ENCODE data around the gene ARPC1B.
A peak's percentile ranks its signal among the peaks of the same experiment; 100 is the strongest.

The ARPC1B gene

DNA sequence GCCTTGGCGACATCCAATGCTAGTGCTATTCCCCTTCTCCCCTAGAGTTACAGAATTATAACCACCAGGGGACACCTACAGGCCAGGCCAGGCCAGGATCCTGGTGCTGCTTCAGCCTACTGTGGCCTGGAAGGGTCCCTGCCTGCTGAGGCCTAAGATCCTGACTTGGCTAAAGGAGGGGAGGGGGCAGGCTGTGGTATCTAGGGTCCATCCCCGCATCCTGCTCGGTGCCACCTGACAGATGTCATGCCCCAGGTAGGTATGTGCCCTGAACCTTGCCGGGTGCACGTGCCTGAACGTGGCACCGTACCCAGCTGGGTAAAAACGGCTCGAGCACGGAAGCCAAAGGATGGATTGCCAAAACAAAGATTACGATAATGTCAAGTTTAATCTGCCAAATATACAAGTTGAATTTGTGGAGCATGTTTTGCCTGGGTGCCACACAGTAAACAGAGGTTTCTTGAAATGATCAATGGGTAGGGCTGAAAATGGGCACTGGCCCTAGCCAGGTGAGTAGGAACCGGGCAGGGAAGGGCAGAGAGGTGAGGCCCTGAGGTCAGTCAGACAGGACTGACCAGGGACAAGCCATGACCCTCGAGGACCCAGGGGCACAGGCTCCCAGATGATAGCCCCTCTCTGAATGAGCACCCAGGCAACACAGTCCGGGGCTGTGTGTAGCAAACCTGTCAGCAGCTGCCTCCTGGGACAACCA is 21.2 kb downstream of the ARPC1B start:
- no peak for DNase-seq (ENCODE audit: low spot score)
- Histone ChIP-seq H3K4me1 (ENCODE audit: control insufficient read depth in 2 of 2, insufficient read depth in 1 of 2, low read depth in 1 of 2, low read length in 2 of 2) (peaks cover 0 to 12% of the 10 kb centered on the region in 2 donors), H3K27me3 (ENCODE audit: control insufficient read depth in 3 of 3, insufficient read depth in 3 of 3, low read depth in 1 of 3, low read length in 3 of 3) (no peaks in the 10 kb centered on the region), H3K14ac (ENCODE audit: low read length) (no peak overlapping the region), H3K9me3 (replicated peaks in 1 of 2; ENCODE audit: control insufficient read depth in 2 of 2, insufficient read depth in 1 of 2, low read depth in 1 of 2, low read length in 2 of 2) (no peaks in the 10 kb centered on the region), H3K4me2 (ENCODE audit: insufficient read depth, low read length, poor library complexity, severe bottlenecking) (no peak overlapping the region), H3K9ac (ENCODE audit: low read depth, low read length, poor library complexity) (no peak overlapping the region), H2BK12ac (ENCODE audit: low read length) (no peak overlapping the region), H3K27ac (replicated peaks; ENCODE audit: low read length) (no peak overlapping the region), H2BK120ac (ENCODE audit: low read depth, low read length) (no peak overlapping the region), H3K79me1 (ENCODE audit: low read depth, low read length) (peaks cover 3% of the 10 kb centered on the region), H2BK15ac (ENCODE audit: low read length) (no peak overlapping the region), H4K8ac (ENCODE audit: low read depth, low read length) (no peak overlapping the region), H3K18ac (ENCODE audit: low read length) (no peak overlapping the region), H3K4ac (ENCODE audit: low read length) (no peak overlapping the region), H3K36me3 (replicated peaks in 1 of 2; ENCODE audit: control insufficient read depth in 2 of 2, insufficient read depth in 2 of 2, low read length in 2 of 2) (peaks cover 53 to 98% of the 10 kb centered on the region in 2 donors), H4K91ac (ENCODE audit: low read depth, low read length, poor library complexity) (no peak overlapping the region), H2BK5ac (ENCODE audit: low read length) (no peak overlapping the region), H3K4me3 (ENCODE audit: low read length in 2 of 2) (peak overlapping the region in 1 of 2 donors; percentile 28), H2AFZ (ENCODE audit: low read length) (no peak overlapping the region), H3K23ac (ENCODE audit: low read depth, low read length, poor library complexity) (no peak overlapping the region), H2AK5ac (ENCODE audit: low read depth, low read length) (no peak overlapping the region)
- no CpG with 5 or more reads among the region's 14 CpGs for WGBS, 2 donors (ENCODE audit: extremely low coverage in 2 of 2, insufficient read length in 2 of 2, insufficient replicate concordance in 1 of 2)

DNA sequence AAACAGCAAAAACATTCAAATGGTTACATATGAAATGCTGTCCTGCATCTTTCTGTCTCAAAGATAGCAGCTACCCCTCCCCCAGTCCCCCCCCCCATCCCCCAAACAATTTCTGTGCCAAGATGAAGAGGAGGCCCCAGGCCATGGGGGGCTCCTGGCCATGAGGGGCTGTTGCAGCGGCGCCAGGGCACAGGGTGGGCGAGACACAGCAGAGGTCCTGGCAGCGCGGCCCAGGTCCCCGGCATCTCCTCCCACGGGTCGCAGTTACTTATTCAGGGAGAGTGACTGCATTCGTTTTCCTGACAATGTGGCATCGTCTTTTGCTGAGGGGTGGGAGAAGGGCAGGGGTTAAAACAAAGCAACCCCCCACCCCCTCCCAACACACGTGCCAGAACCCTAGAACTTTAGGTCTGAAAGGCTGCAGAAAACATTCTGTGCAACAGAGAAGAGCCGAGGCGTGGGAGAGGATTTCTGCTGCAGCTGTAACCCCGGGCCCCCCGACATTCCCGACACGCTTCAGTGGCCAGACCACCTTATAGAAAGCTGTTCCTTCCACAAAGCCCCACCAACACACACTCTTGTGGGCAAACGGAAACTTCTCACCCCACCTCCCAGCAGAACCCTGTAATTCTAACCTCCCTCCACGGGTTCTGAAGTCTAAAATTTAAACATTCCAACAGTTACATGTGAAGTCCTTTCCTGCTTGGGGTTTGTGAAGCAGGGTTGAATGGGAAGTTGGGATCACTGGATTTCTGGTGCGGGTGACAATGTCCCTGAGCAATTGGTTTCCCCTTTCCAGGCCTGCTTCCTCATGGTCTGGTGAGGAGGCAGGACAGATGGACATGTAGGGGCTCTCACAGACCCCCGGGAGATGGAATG is 22.1 kb downstream of the ARPC1B start:
- Histone ChIP-seq H3K4me1 (ENCODE audit: control insufficient read depth in 2 of 2, insufficient read depth in 1 of 2, low read depth in 1 of 2, low read length in 2 of 2) (peaks cover 0 to 12% of the 10 kb centered on the region in 2 donors), H3K27me3 (ENCODE audit: control insufficient read depth in 3 of 3, insufficient read depth in 3 of 3, low read depth in 1 of 3, low read length in 3 of 3) (no peaks in the 10 kb centered on the region), H3K36me3 (replicated peaks in 1 of 2; ENCODE audit: control insufficient read depth in 2 of 2, insufficient read depth in 2 of 2, low read length in 2 of 2) (peaks cover 53 to 97% of the 10 kb centered on the region in 2 donors), H2BK120ac (ENCODE audit: low read depth, low read length) (no peak overlapping the region), H3K79me1 (ENCODE audit: low read depth, low read length) (no peaks in the 10 kb centered on the region), H3K18ac (ENCODE audit: low read length) (no peak overlapping the region), H2AK5ac (ENCODE audit: low read depth, low read length) (no peak overlapping the region), H2BK12ac (ENCODE audit: low read length) (no peak overlapping the region), H3K27ac (replicated peaks; ENCODE audit: low read length) (no peak overlapping the region), H4K91ac (ENCODE audit: low read depth, low read length, poor library complexity) (no peak overlapping the region), H3K14ac (ENCODE audit: low read length) (no peak overlapping the region), H2BK15ac (ENCODE audit: low read length) (no peak overlapping the region), H2BK5ac (ENCODE audit: low read length) (no peak overlapping the region), H4K8ac (ENCODE audit: low read depth, low read length) (no peak overlapping the region), H3K9me3 (replicated peaks in 1 of 2; ENCODE audit: control insufficient read depth in 2 of 2, insufficient read depth in 1 of 2, low read depth in 1 of 2, low read length in 2 of 2) (no peaks in the 10 kb centered on the region), H3K23ac (ENCODE audit: low read depth, low read length, poor library complexity) (no peak overlapping the region), H3K4ac (ENCODE audit: low read length) (no peak overlapping the region), H3K4me3 (ENCODE audit: low read length in 2 of 2) (no peak overlapping the region), H2AFZ (ENCODE audit: low read length) (no peak overlapping the region), H3K4me2 (ENCODE audit: insufficient read depth, low read length, poor library complexity, severe bottlenecking) (no peak overlapping the region), H3K9ac (ENCODE audit: low read depth, low read length, poor library complexity) (no peak overlapping the region)
- WGBS, 2 donors (ENCODE audit: extremely low coverage in 2 of 2, insufficient read length in 2 of 2, insufficient replicate concordance in 1 of 2) = no CpG with 5 or more reads among the region's 21 CpGs
- DNase-seq (ENCODE audit: low spot score) = no peak

DNA sequence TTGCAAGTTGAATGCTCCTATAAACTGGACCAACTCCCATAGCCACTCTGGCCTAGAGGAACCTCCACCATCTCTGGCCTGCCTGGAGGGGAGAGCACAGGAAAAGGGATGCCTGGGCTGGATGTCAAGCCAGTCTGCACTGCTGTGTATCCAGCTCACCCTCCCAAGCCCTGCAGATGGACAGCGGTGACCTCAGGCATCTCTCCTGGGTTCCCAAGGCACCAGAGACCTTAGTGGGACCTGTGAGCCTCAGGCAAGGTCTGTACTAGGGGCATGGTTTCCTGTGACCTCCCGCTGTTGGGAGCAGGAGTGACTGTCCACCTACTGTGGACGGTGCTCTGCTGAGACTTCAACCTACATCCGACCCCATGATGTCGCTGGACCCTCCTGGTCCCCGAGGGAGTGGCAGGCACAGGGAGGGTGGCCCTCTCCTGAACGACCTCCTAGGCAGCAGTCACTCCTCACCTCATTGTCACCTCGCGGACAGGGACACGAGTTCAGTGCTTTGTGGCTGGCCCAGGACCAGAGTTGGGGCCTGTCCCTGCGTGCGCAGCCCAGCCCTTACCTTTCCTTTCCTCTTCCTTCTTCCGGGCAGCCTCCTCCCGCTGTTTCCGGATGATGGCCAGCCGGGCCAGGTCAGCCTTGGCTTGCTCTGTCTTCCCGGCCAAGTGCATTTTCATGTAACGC is 22.9 kb downstream of the ARPC1B start:
- no peak overlapping the region for H2BK12ac ChIP-seq (ENCODE audit: low read length)
- no peak overlapping the region for H2BK120ac ChIP-seq (ENCODE audit: low read depth, low read length)
- H4K91ac ChIP-seq (ENCODE audit: low read depth, low read length, poor library complexity) = no peak overlapping the region
- no peaks in the 10 kb centered on the region for H3K79me1 ChIP-seq (ENCODE audit: low read depth, low read length)
- H3K4ac ChIP-seq (ENCODE audit: low read length) = no peak overlapping the region
- DNase-seq (ENCODE audit: low spot score) = no peak
- H2AFZ ChIP-seq (ENCODE audit: low read length) = no peak overlapping the region
- H2AK5ac ChIP-seq (ENCODE audit: low read depth, low read length) = no peak overlapping the region
- H3K18ac ChIP-seq (ENCODE audit: low read length) = no peak overlapping the region
- no peak overlapping the region for H3K27ac ChIP-seq (replicated peaks; ENCODE audit: low read length)
- peak overlapping the region; percentile 24 for H3K9ac ChIP-seq (ENCODE audit: low read depth, low read length, poor library complexity)
- H3K36me3 ChIP-seq (replicated peaks in 1 of 2; ENCODE audit: control insufficient read depth in 2 of 2, insufficient read depth in 2 of 2, low read length in 2 of 2) = peaks cover 54 to 97% of the 10 kb centered on the region in 2 donors
- no CpG with 5 or more reads among the region's 18 CpGs for WGBS, 2 donors (ENCODE audit: extremely low coverage in 2 of 2, insufficient read length in 2 of 2, insufficient replicate concordance in 1 of 2)
- no peak overlapping the region for H3K4me3 ChIP-seq (ENCODE audit: low read length in 2 of 2)
- no peak overlapping the region for H2BK15ac ChIP-seq (ENCODE audit: low read length)
- H3K14ac ChIP-seq (ENCODE audit: low read length) = no peak overlapping the region
- H2BK5ac ChIP-seq (ENCODE audit: low read length) = no peak overlapping the region
- H3K4me1 ChIP-seq (ENCODE audit: control insufficient read depth in 2 of 2, insufficient read depth in 1 of 2, low read depth in 1 of 2, low read length in 2 of 2) = peaks cover 0 to 9% of the 10 kb centered on the region in 2 donors
- no peaks in the 10 kb centered on the region for H3K27me3 ChIP-seq (ENCODE audit: control insufficient read depth in 3 of 3, insufficient read depth in 3 of 3, low read depth in 1 of 3, low read length in 3 of 3)
- H3K23ac ChIP-seq (ENCODE audit: low read depth, low read length, poor library complexity) = peak overlapping the region; percentile 6
- peak overlapping the region; percentile 1 for H4K8ac ChIP-seq (ENCODE audit: low read depth, low read length)
- no peak overlapping the region for H3K4me2 ChIP-seq (ENCODE audit: insufficient read depth, low read length, poor library complexity, severe bottlenecking)
- H3K9me3 ChIP-seq (replicated peaks in 1 of 2; ENCODE audit: control insufficient read depth in 2 of 2, insufficient read depth in 1 of 2, low read depth in 1 of 2, low read length in 2 of 2) = no peaks in the 10 kb centered on the region
